ENCODE measurements around the gene RLBP1.

DNA sequence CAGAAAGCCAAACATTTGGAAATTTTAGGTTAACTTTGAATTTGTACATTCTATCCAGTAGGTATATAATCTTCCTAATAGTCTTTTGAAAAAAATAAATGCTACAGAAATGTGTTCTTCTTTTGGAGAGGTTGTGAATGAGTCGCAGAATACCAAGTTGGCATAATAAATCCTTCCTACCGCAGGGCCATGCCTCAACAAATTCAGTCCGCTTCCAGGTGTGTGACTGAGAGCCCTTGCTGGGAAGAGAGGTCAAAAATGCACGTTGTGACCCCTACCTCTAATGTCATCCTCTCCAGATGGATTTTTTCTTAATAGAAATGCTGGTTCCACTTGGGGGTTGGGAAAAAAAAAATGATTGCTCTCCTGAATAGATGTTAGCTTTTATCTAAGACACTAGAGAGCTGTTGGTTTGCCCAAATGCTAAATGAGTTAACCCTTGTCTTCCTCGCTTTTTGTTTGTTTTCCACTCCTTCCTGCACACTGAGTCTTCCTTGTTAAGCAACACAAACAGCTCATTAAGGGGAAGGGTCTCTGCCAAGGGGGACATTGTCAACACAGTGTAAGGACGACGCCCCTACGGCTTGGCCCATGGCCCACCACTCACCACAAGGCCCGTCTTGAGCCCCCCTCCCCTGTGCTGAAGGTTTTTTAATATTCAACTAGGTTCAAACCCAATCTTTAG is 33.9 kb downstream of the RLBP1 start:
- TF ChIP-seq EZH2 (IDR thresholded peaks at IDR 0.05; ENCODE audit: low read length, unreplicated experiment) = no peak
- TF ChIP-seq, protein P1, sequence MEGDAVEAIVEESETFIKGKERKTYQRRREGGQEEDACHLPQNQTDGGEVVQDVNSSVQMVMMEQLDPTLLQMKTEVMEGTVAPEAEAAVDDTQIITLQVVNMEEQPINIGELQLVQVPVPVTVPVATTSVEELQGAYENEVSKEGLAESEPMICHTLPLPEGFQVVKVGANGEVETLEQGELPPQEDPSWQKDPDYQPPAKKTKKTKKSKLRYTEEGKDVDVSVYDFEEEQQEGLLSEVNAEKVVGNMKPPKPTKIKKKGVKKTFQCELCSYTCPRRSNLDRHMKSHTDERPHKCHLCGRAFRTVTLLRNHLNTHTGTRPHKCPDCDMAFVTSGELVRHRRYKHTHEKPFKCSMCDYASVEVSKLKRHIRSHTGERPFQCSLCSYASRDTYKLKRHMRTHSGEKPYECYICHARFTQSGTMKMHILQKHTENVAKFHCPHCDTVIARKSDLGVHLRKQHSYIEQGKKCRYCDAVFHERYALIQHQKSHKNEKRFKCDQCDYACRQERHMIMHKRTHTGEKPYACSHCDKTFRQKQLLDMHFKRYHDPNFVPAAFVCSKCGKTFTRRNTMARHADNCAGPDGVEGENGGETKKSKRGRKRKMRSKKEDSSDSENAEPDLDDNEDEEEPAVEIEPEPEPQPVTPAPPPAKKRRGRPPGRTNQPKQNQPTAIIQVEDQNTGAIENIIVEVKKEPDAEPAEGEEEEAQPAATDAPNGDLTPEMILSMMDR (conservative IDR thresholded peaks at IDR 0.05; ENCODE audit: low read depth, low read length) = no peak
